Prostate gland (tissue), 2 donors: Measurements from ENCODE around the gene CERS6.

Experiments used
- CTCF ChIP-seq, 4 experiments: fragments of 200-600 bp in 2 of 4; fragments of 450-650 bp in 2 of 4; sonication (generic) in 2 of 4; IDR thresholded peaks; 1 replicate in 3 of 4; 2 replicates in 1 of 4; pipeline ENCODE4 v1.5.1; 2016 to 2019; ENCODE audit warnings: antibody characterized with exemption in 4 of 4, mild to moderate bottlenecking in 2 of 4, moderate library complexity in 2 of 4
- POLR2A ChIP-seq: fragments of 450-650 bp; IDR thresholded peaks from one replicate; pipeline ENCODE4 v1.6.1; 2016; ENCODE audit warnings: antibody characterized with exemption, mild to moderate bottlenecking
- POLR2AphosphoS5 ChIP-seq: sonication (generic); formaldehyde crosslinking; IDR thresholded peaks from one replicate; pipeline ENCODE4 v1.6.1; 2017; ENCODE audit warnings: antibody characterized with exemption

DNA sequence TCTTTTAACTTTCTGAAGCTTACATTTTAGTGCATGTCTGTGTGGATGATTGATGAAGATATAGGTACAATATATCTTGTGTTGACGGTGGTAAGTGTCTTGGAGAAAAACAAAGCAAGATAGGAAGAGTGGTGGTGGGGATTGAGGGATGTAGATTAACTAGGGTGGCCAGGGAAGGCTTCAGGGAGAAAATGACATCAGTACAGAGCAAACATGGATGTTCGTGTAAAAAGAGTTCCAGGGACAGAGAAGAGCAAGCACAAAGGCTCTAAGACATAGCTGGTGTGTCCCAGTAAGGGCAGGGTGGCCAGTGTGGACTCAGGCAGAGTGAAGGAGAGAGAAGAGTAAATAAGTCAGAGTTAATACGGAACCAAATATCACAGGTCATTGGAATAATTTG lies 2.7 kb upstream of the CERS6 start:
- TF ChIP-seq POLR2A (no peak), CTCF (IDR thresholded peaks at IDR 0.05) (no peak), POLR2AphosphoS5 (no peak)
